Retina (tissue), 1 donor: Measurements from ENCODE around the gene IGLL5.
A peak's percentile ranks its signal among the peaks of the same experiment; 100 is the strongest.

Source experiments
- DNase-seq: peaks from one replicate; pipeline ENCODE4 v3.0.0-alpha.2; 2016

IGLL5 gene

DNA sequence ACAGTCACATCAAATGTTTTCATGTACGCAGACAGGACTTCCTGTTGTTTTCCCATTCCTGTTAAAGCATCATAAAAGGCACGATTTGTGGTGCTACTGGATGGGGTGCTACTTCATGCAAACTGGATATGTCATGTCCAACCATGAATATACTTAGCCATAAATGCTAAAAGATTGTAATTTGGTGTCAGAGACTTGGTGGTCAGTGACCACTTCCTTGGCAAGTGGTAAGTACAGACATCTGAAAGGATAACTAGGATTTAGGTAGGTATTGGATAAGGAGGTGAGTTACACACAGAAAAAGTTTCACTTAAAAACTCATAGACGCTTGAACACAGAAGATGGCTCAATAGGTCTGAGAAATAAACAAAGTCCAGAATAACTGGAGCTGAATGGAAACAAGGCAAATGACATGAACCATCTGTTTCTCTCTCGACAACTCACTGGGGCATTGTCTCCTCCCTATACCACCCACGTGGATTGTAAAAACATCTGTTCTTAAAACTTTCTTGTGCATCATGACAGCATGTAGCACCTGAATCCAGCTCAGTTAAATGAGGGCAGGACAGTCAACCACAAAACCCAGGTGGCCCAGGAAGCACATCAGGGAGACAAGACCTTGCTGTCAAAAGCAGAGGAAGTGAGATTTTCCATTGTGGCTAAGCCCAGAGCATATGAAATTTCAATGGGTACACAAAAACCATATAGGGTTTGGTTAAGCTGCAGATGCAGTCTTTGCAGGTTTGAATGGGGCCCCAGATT lies 22.1 kb upstream of the IGLL5 start:
- DNase-seq, result no peak

DNA sequence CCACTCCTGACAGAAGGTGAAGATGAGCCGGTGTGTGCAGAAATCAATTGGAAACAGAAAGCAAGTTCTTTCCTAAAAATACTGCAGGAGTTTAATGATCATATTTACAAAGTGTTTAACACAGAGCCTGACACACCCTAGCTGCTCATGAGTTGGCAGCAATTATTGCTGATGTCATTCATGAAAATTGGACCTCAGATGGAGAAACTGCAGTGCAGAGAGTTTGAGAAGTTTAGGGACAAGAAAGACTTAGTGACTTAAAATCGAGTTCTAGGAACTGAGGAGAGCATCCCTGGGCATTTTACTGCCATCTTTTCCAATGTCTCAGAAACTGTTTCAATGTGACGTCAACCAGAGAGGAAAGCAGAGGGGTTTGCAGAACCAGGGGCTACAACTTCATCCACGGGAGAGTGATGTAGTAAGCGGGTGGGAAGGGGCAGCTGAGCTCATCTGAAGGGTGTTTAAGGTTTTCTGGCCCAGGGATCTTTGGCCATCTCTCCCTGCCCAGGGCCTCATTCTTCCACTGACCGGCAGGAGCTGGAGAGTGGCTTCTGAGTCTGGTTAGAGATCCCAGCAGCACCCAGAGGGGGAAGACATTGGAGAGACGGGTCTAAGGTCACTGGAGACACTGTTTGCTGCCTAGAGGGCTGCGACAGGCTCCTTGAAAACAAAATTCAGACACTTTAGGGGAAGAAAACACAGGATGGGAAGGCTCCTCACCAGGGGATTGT lies 21.1 kb upstream of the IGLL5 start:
- no peak for DNase-seq

DNA sequence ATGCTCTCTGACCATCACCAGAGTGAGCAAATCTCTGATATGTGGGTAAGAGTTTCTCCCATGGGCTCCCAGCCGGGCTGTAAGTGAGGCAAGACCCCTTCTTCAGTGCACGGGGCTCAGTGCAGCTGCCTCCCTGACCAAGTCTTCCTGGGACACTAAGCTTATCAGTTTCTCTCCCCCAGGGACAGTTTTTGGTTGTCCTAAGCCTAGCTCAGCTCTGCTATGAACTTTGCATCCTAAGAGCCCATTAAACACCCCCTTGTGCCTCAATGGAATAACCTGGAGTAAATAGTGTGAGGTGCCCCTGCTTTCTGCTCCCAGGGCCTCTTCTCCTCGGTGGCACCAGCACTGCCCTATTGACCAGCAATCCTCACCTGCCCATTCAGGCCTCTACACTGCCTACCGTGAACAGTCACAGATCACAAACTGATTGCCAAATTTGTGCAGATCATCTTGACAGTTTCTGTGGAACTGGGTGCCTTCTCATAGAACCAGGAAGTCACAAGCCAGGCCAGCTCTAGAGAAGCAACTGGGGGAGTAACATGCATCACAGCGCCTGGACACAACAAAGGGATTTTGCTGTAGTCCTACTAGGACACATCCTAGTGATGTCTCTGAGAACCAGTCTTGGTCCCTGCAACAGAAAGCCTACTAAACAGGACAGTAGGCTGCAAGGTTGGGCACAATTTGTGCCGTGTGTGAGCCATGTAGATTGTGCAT lies 19.5 kb upstream of the IGLL5 start:
- no peak for DNase-seq

GRCh38 chr22:22870577-22871404 lies 16.8 kb upstream of the IGLL5 start:
- no peak for DNase-seq

DNA sequence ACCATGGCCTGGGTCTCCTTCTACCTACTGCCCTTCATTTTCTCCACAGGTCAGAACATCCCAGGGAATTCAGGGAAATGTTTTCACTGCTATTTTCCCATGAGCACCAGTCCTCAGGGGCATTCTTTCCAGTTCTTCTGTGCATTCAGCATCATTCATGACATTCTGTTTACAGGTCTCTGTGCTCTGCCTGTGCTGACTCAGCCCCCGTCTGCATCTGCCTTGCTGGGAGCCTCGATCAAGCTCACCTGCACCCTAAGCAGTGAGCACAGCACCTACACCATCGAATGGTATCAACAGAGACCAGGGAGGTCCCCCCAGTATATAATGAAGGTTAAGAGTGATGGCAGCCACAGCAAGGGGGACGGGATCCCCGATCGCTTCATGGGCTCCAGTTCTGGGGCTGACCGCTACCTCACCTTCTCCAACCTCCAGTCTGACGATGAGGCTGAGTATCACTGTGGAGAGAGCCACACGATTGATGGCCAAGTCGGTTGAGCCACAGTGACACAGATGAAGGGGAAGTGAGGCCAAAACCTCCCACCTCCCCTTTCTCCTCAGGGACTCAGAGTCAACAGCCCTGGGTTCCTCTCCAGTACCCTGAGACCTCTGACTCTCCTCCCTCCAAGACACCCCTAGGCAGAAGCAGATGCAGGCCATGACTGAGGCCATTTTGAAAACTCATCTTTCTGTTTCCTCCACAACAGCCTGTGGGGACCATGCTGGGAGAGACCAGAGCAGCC lies 15.9 kb upstream of the IGLL5 start:
- DNase-seq, result no peak

DNA sequence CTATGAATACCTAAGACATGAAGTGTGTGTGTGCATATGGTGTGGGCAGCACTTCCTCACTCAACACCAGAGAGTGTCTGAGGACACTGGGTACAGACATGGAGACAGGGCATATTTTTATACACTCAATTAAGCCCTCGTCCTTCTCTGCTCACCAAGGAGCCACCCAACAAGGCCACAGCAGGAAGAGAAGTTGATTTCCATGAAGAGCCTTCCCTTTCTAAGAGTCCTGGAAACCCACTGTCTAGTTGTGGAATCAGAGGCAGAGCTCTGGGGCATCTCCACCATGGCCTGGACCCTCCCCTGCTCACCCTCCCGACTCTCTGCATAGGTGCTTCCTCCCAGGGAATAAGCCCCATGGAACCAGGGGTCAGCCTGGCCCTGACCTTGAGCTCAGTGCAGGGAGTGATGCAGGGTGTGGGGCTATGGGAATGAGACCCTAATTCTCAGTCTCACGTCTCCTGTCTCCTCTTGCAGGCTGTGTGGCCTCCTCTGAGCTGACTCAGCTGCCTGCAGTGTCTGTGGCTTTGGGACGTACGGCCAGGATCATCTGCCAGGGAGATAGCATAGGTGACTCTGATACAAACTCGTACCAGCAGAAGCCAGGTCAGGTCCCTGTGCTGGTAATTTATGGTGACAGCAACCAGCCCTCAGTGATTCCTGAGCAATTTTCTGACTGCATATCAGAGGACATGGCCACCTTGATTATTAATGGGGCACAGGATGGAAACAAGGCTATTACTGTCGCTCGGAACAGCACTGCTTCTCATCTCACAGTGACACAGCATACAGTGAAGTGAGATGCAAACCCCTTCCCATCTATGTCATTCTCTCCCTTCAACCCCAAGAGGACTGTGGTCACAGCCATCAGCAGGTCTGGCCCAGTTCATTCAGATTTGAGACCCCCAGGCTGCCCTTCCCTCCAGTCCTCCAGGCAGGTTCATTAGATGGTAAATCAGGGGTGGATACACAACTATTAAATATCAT lies 14.6 kb upstream of the IGLL5 start:
- DNase-seq, result no peak

DNA sequence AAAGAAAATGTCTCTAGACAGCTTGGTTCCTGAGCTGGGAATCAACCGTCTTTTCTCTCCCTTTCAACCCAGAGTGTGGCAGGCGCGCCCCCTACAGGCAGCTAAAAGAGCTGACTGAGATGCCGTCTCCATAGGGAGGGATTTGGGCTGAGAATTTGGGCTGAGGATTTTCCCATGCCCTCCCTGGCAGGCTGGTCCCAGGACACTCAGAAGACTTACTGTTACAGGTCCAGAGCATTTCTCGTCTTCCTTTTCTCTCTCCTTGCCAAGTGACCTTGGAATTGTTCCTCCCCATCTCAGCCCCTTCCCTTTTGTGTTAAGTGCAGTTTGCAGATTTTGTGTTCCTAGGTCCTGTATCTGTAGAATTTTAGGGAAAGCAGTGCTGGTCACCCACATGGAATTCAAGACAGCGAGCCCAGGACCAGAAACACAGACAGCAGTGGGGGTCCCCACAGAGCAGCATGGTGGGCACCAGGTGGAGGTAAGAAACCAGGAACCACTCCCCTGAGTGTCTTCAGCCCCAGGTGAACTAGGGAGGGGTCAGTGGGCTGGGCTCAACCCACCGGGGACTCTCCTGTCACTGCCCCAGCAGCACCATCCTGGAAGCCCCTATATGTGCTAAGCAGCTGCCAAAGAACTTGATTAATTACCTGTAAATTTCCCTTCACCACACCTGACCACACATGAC lies 9.9 kb upstream of the IGLL5 start:
- peak; percentile 46 for DNase-seq

DNA sequence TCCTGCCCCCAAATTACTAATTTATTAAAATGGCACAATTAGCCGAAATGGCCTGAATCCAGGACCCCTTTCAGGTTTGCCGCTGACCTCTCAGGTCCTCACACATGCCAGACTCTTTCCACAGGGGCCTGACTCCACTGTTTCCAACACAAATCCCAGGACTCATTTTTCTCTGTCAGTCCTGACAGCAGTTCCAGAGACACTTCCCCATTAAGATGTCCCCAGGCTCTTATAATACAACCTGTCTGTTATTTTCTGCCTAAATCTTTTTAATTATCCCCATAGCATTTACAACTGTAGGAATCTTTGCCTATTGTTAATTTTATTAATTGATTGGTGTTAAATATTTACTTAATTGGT lies 9.4 kb upstream of the IGLL5 start:
- no peak for DNase-seq

- DNase-seq, result no peak
Measured at GRCh38 chr22:22878801-22879674, 8.6 kb upstream of the IGLL5 start.

DNA sequence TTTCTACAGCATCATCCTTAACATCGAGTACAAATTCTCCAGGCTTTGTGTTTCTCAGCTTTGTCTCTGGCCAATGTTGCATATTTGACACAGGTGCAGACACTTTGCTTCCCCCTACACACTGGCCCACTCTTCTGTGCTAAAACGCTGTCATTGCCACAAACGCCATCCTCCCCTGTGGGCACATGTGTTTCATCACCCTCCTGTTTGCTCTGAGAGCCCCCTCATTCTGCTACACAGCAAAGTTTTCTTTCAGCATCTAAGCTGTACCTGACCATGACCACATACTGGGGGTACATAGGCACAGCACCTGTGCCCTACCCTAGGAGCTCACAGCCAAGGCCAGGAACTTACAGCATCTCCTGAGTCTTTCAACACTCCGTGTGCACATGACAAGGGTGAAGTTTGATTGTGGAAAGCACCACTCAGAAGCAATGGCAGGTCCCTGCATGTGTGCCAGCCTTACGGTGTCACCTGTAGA lies 7.9 kb upstream of the IGLL5 start:
- no peak for DNase-seq

GRCh38 chr22:22880645-22881044 lies 7.0 kb upstream of the IGLL5 start:
- no peak for DNase-seq

DNA sequence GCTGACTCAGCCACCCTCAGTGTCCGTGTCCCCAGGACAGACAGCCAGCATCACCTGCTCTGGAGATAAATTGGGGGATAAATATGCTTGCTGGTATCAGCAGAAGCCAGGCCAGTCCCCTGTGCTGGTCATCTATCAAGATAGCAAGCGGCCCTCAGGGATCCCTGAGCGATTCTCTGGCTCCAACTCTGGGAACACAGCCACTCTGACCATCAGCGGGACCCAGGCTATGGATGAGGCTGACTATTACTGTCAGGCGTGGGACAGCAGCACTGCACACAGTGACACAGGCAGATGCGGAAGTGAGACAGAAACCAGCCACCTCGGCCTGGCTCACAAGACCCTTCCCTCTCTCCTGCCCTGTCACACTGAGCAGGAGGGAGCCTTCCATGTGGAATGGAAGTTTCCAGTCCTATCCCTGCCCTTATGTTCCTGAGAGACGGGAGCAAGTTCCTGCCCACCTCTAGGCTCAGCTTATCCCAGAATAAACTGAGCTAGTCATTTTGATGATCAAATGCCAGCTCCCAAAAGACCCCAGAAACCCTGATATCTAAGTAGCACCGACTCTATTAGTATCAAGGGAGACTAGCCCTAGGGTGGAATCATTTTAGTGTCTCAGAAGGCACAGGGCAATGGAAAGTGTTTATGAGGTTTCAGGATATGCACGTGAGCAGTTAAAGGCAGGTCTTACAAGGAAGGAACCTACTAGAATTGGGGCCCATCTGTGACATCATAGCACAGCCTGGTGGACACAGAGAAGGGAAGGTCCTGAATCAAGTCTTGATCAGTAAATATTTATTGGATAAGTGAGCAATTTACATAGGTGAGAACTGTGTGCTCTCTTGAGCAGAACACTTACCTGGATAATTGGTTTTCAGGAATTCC lies 6.3 kb upstream of the IGLL5 start:
- no peak for DNase-seq

DNA sequence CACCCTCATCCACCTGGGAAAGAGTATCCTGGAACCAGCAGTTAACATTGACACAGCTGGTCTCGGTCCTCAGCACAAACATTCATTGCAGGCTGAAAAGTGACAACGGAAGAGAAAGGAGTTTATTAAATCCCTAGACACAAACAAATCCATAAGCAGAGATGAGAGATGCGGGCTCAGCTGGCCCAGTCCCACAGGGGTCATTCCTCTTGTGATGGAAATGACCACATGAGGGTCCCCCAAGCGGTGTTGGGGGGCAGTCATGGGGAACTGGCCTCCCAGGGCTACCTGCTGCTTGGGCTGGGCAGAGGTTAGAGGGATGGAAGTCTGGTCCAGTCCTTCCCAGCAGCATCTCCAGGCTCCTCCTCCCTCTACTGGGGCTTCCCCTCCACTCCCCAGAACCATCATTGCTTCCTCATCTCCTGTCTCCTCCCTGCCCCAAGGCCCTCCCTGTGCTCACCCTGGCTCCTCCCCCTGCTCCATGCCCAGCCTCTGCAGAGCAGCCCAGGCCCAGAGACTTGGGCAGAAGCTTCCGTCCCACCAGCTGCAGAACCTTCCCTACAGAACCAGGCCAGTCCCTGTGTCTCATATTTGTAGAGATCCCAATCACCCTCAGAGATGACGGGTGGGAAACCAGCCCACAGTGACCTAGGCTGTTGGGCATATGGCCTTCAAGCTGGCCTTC lies 5.4 kb upstream of the IGLL5 start:
- DNase-seq, result no peak

DNA sequence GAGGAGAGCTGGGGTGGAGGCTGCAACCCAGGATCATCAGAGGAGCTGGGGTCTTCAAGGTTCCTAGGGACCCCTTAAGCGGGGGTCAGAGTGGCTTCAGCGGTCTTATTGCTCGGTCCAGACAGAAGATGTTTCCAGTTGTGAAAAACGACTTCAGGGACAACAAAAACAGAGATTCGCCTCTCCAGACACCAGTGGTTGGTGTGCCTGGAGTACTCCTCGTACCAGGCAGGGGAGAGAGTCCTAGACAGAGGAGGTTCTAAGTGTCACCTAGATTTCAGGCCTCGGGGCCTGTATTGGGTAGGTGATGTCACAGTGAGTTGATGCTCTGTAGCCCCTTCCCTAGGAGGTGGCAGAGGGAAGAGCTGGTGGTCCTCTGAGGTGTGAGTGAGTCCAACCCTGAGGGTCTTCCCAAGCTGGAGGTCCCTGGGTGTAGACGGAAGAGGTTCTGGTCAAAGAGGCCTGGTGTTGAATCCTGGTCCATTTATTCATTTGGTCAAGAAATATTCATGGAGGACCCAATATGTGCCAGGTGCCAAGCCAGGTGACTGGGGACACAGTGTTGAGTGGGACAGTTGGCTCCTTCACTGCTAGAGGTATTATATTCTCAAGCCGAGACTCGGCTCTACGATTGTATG lies 4.4 kb upstream of the IGLL5 start:
- DNase-seq, result no peak

DNA sequence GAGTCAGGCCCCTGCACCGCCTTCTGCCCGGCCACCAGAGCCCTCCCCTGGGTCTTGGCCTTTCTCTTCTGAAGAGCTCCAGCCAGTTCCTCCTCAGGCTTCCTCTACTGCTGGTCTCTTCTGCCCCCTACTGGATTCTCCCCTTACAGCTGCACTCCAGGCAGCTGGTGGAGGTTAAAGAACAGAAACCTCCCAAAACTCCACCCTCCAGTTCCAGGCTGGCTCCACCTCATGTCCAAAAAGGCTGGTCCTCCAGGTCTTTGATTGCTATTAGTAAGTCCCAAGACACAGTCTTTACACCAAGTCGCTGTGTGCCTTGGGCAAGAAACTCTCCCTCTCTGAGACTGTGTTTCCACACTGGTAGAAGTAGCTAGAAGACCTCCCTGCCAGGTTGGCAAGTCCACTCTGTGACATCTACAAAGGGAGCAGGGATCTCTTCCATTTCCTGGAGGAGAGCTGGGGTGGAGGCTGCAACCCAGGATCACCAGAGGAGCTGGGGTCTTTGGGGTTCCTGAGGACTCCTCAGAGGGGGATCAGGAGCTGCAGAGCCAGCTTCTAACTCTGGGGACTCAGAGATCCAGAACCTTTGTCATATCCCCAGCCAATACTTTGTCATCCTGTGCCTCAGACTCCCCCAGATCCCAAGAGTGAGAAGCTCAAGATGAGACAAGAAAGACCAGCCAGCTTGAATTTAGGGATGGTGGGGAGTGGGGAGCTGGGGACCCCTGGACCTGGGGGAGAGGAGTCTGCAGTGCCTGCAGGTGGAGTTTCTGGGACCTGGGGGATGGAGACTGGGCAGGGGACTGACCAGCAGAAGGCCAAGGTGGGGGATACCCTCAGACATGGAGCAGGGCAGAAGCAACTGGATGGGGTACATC lies 3.4 kb upstream of the IGLL5 start:
- DNase-seq, result peak; percentile 70
